BE2C (cell line): Measurements from ENCODE around the gene TNFRSF1B.

ENCODE experiments used
- DNase-seq: peaks from one replicate; pipeline ENCODE4 v3.0.0-alpha.2; 2020
- H3K27me3 ChIP-seq: fragments of 250-450 bp; sonication (Bioruptor Pico); 2 replicates; pipeline ENCODE4 v1.5.1; 2020; ENCODE audit warnings: mild to moderate bottlenecking
- H3K36me3 ChIP-seq: fragments of 250-450 bp; sonication (Bioruptor Pico); 2 replicates; pipeline ENCODE4 v1.5.1; 2020; ENCODE audit warnings: mild to moderate bottlenecking
- H3K4me1 ChIP-seq: fragments of 250-450 bp; sonication (Bioruptor Pico); 2 replicates; pipeline ENCODE4 v1.5.1; 2020
- H3K4me3 ChIP-seq: 2 replicates; pipeline ENCODE4 v1.5.1; 2011; ENCODE audit warnings: low read depth, low read length
- H3K9me3 ChIP-seq: fragments of 250-450 bp; sonication (Bioruptor Pico); 2 replicates; pipeline ENCODE4 v1.5.1; 2020
- TF ChIP-seq, protein P1 (sequence below): IDR thresholded peaks from 2 replicates; pipeline ENCODE4 v1.5.1; 2012; ENCODE audit warnings: mild to moderate bottlenecking, low read depth, low read length

Gene TNFRSF1B

DNA sequence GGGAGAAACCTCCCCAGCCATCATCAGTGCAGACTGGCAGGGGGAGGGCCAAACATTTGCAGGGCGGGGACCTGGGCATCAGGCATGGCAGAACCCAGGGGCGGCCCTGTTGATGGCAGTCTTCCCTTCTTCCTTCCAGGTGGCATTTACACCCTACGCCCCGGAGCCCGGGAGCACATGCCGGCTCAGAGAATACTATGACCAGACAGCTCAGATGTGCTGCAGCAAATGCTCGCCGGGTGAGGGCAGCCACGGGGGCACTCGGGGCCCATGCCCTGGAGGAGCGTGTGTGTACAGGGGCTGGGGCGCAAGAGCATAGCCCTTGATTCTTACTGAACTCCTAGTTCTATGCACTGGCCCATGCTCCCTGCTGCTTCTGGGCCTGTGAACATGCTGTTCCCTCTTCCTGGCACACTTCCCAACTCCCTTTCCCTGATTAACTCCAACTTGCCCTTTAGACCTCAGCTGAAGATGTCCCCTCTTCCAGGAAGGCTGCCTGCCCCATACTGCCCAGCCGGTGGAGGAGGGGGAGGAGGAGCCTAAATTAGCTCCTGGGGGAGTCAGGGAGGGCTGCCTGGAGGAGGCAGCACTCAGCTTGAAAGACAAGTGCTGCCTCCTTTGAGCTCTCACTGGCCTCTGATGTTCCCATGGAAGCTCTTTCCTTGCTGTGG lies 22.0 kb downstream of the TNFRSF1B start:
- peaks cover 10% of the 10 kb centered on the region; the same call in 1 of the 2 replicates for H3K27me3 ChIP-seq
- TF ChIP-seq, protein P1, sequence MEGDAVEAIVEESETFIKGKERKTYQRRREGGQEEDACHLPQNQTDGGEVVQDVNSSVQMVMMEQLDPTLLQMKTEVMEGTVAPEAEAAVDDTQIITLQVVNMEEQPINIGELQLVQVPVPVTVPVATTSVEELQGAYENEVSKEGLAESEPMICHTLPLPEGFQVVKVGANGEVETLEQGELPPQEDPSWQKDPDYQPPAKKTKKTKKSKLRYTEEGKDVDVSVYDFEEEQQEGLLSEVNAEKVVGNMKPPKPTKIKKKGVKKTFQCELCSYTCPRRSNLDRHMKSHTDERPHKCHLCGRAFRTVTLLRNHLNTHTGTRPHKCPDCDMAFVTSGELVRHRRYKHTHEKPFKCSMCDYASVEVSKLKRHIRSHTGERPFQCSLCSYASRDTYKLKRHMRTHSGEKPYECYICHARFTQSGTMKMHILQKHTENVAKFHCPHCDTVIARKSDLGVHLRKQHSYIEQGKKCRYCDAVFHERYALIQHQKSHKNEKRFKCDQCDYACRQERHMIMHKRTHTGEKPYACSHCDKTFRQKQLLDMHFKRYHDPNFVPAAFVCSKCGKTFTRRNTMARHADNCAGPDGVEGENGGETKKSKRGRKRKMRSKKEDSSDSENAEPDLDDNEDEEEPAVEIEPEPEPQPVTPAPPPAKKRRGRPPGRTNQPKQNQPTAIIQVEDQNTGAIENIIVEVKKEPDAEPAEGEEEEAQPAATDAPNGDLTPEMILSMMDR, result no peak
- no peaks in the 10 kb centered on the region for H3K4me1 ChIP-seq
- H3K9me3 ChIP-seq, result no peaks in the 10 kb centered on the region
- no peaks in the 10 kb centered on the region for H3K36me3 ChIP-seq
- H3K4me3 ChIP-seq, result no peak overlapping the region
- no peak for DNase-seq

- TF ChIP-seq, protein P1, result no peak
- Histone ChIP-seq H3K27me3 (peaks cover 10% of the 10 kb centered on the region; the same call in 1 of the 2 replicates), H3K4me3 (no peak overlapping the region), H3K36me3 (no peaks in the 10 kb centered on the region), H3K9me3 (no peaks in the 10 kb centered on the region), H3K4me1 (no peaks in the 10 kb centered on the region)
- DNase-seq, result no peak
Measured at GRCh38 chr1:12189328-12189682, 22.5 kb downstream of the TNFRSF1B start.

DNA sequence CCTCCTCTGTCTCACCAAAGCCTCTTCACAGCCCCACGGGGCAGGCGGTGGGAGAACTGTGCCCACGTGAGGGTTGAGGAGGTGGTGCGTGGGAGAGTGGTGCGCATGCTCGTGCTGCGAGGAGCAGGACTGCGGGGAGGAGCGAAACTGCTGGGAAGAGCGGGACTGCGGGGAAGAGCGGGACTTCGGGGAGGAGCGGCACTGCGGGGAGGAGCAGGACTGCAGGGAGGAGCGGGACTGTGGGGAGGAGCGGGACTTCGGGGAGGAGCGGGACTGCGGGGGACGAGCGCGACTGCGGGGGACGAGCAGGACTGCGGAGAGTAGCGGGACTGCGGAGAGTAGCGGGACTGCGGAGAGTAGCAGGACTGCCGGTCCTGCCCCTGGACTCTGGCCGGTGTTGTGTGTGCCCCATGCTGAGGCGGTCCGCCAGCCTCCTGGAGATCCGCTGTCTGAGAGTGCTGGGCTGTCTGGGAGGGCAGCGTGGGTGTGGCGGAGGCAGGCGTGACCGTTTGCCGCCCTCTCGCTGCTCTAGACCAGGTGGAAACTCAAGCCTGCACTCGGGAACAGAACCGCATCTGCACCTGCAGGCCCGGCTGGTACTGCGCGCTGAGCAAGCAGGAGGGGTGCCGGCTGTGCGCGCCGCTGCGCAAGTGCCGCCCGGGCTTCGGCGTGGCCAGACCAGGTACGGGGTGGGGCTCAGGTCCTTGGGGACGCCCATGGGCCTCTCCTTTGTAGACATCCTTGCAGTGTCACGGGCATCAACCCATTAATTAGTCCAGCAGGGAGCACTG lies 24.6 kb downstream of the TNFRSF1B start:
- Histone ChIP-seq H3K36me3 (no peaks in the 10 kb centered on the region), H3K4me1 (no peaks in the 10 kb centered on the region)
- DNase-seq, result no peak

GRCh38 chr1:12194666-12195216 lies 27.9 kb downstream of the TNFRSF1B start:
- Histone ChIP-seq H3K4me1 (no peaks in the 10 kb centered on the region), H3K27me3 (peaks cover 10% of the 10 kb centered on the region; the same call in 1 of the 2 replicates), H3K9me3 (no peaks in the 10 kb centered on the region), H3K4me3 (no peak overlapping the region), H3K36me3 (no peaks in the 10 kb centered on the region)
- TF ChIP-seq, protein P1, result no peak
- DNase-seq, result no peak

More for the DNA sequence above, 24.6 kb downstream of the TNFRSF1B start:
- Histone ChIP-seq H3K9me3 (no peaks in the 10 kb centered on the region), H3K4me3 (no peak overlapping the region), H3K27me3 (peaks cover 10% of the 10 kb centered on the region; the same call in 1 of the 2 replicates)
- TF ChIP-seq, protein P1, result no peak

GRCh38 chr1:12195416-12195815 lies 28.6 kb downstream of the TNFRSF1B start:
- Histone ChIP-seq H3K9me3 (no peaks in the 10 kb centered on the region), H3K27me3 (peaks cover 10% of the 10 kb centered on the region; the same call in 1 of the 2 replicates), H3K4me3 (no peak overlapping the region), H3K4me1 (no peaks in the 10 kb centered on the region), H3K36me3 (no peaks in the 10 kb centered on the region)
- TF ChIP-seq, protein P1, result no peak
- DNase-seq, result no peak
